Nucleus accumbens (tissue), 56 donors: ENCODE data around the gene L3MBTL2.
A peak's percentile ranks its signal among the peaks of the same experiment; 100 is the strongest.
"Not testable (repeated sequence)": the region's sequence is repeated elsewhere in the genome, so short reads cannot be mapped to it uniquely, and the experiment has no call there.

ENCODE experiments used
- DNase-seq, 56 donors: peaks; one replicate each; lab custom pipeline; 2025; lab: John Stamatoyannopoulos, UW

L3MBTL2 gene

GRCh38 chr22:41239443-41240128 is 34.5 kb downstream of the L3MBTL2 start:
- DNase-seq: peak in 29 of 56 donors; percentile 18 to 65 (median 39)

GRCh38 chr22:41240377-41241132 is 35.4 kb downstream of the L3MBTL2 start, which contains the start of gene CHADL:
Gene CHADL, minus strand, starts transcription at chr22:41240931. Its CDS starts 50 bp downstream, at chr22:41240881.
- DNase-seq: peak; percentile 44 to 99 (median 94)

GRCh38 chr22:41241133-41241676 is 36.1 kb downstream of the L3MBTL2 start:
- no peak for DNase-seq

- peak in 1 of 56 donors; percentile 14 for DNase-seq
These were observed 37.4 kb downstream of the L3MBTL2 start for GRCh38 chr22:41242396-41243117.

- DNase-seq: no peak
These were observed 38.2 kb downstream of the L3MBTL2 start for GRCh38 chr22:41243361-41243760.

- no peak for DNase-seq
These were observed 40.9 kb downstream of the L3MBTL2 start for GRCh38 chr22:41245917-41246499.

GRCh38 chr22:41247703-41248102 is 42.6 kb downstream of the L3MBTL2 start:
- peak in 7 of 56 donors; percentile 11 to 44 (median 26) for DNase-seq

- DNase-seq: no peak
These were observed 43.2 kb downstream of the L3MBTL2 start for GRCh38 chr22:41248314-41248713.

GRCh38 chr22:41248758-41249157 is 43.6 kb downstream of the L3MBTL2 start:
- DNase-seq: no peak

GRCh38 chr22:41249442-41249841 is 44.3 kb downstream of the L3MBTL2 start:
- DNase-seq: no peak

- no peak for DNase-seq
These were observed 45.0 kb downstream of the L3MBTL2 start for GRCh38 chr22:41250127-41250526.

- peak in 1 of 56 donors; percentile 14 for DNase-seq
These were observed 47.3 kb downstream of the L3MBTL2 start for GRCh38 chr22:41252365-41252764.

- DNase-seq: no peak
These were observed 49.1 kb downstream of the L3MBTL2 start for GRCh38 chr22:41254230-41254629.

- DNase-seq: no peak
These were observed 51.4 kb downstream of the L3MBTL2 start for GRCh38 chr22:41256254-41257253.

- no peak for DNase-seq
These were observed 52.6 kb downstream of the L3MBTL2 start for GRCh38 chr22:41257696-41258095.

GRCh38 chr22:41259756-41260155 is 54.6 kb downstream of the L3MBTL2 start:
- DNase-seq: not testable (repeated sequence)

GRCh38 chr22:41260871-41261270 is 55.8 kb downstream of the L3MBTL2 start:
- no peak for DNase-seq

GRCh38 chr22:41261541-41262249 is 56.6 kb downstream of the L3MBTL2 start:
- no peak for DNase-seq
